Mesenchymal stem cell (in vitro differentiated cells and primary cell): ENCODE measurements around the gene GDPD4.

Source experiments
- DNase-seq: peaks from one replicate; pipeline ENCODE4 v3.0.0-alpha.2; 2013
- H2AFZ ChIP-seq: one replicate; pipeline ENCODE4 v1.6.1; 2013; ENCODE audit warnings: low read depth, mild to moderate bottlenecking, control low read depth, inconsistent platforms, low read length, moderate library complexity
- H2AK5ac ChIP-seq: 2 replicates; pipeline ENCODE4 v1.6.1; 2013; ENCODE audit warnings: low read length, moderate library complexity, mild to moderate bottlenecking, inconsistent platforms; ENCODE audit not compliant: severe bottlenecking
- H2BK120ac ChIP-seq: one replicate; pipeline ENCODE4 v1.6.1; 2013; ENCODE audit warnings: low read depth, mild to moderate bottlenecking, inconsistent platforms, low read length, moderate library complexity
- H2BK12ac ChIP-seq, 2 experiments: one replicate each; pipeline ENCODE4 v1.6.1; 2013; ENCODE audit warnings: inconsistent platforms in 2 of 2, low read length in 2 of 2, mild to moderate bottlenecking in 2 of 2, moderate library complexity in 2 of 2, control low read depth in 1 of 2
- H2BK15ac ChIP-seq: one replicate; pipeline ENCODE4 v1.6.1; 2013; ENCODE audit warnings: mild to moderate bottlenecking, low read depth, inconsistent platforms; ENCODE audit not compliant: poor library complexity, severe bottlenecking
- H2BK5ac ChIP-seq: 2 replicates; pipeline ENCODE4 v1.6.1; 2013; ENCODE audit warnings: low read depth, mild to moderate bottlenecking, low read length, control low read depth, inconsistent platforms; ENCODE audit not compliant: poor library complexity, severe bottlenecking
- H3K14ac ChIP-seq, 2 experiments: one replicate each; pipeline ENCODE4 v1.6.1; 2013; ENCODE audit warnings: inconsistent platforms in 2 of 2, low read length in 2 of 2, control low read depth in 1 of 2, mild to moderate bottlenecking in 1 of 2, moderate library complexity in 1 of 2
- H3K18ac ChIP-seq, 2 experiments: one replicate each; pipeline ENCODE4 v1.6.1; 2013; ENCODE audit warnings: inconsistent platforms in 2 of 2, low read length in 2 of 2, control low read depth in 1 of 2, low read depth in 1 of 2, mild to moderate bottlenecking in 1 of 2
- H3K23ac ChIP-seq, 2 experiments: one replicate each; pipeline ENCODE4 v1.6.1; 2013; ENCODE audit warnings: inconsistent platforms in 2 of 2, low read length in 2 of 2, mild to moderate bottlenecking in 2 of 2, moderate library complexity in 2 of 2, control low read depth in 1 of 2
- H3K27ac ChIP-seq: 2 replicates; pipeline ENCODE4 v1.5.1; 2013; ENCODE audit warnings: mild to moderate bottlenecking, moderate library complexity, low read length, control low read depth, inconsistent platforms; ENCODE audit not compliant: poor library complexity, severe bottlenecking
- H3K27me3 ChIP-seq, 2 experiments: 2 replicates each; pipeline versions ENCODE4 v1.6.1 to v1.7.0; 2013; ENCODE audit warnings: low read length in 2 of 2, mild to moderate bottlenecking in 2 of 2, moderate library complexity in 2 of 2, control low read depth in 1 of 2, inconsistent platforms in 1 of 2; ENCODE audit not compliant: control insufficient read depth in 1 of 2, insufficient read depth in 1 of 2
- H3K36me3 ChIP-seq, 2 experiments: 2 replicates each; pipeline versions ENCODE4 v1.6.1 to v1.7.0; 2013; ENCODE audit warnings: low read length in 2 of 2, control low read depth in 1 of 2, inconsistent platforms in 1 of 2, low read depth in 1 of 2, mild to moderate bottlenecking in 1 of 2; ENCODE audit not compliant: insufficient read depth in 2 of 2, control insufficient read depth in 1 of 2
- H3K4ac ChIP-seq, 2 experiments: one replicate each; pipeline ENCODE4 v1.6.1; 2013; ENCODE audit warnings: inconsistent platforms in 2 of 2, low read length in 2 of 2, mild to moderate bottlenecking in 2 of 2, moderate library complexity in 2 of 2, control low read depth in 1 of 2, low read depth in 1 of 2
- H3K4me1 ChIP-seq: 2 replicates; pipeline ENCODE4 v1.6.1; 2013; ENCODE audit warnings: low read depth, low read length, control low read depth; ENCODE audit not compliant: control insufficient read depth, insufficient read depth
- H3K4me2 ChIP-seq: 2 replicates; pipeline ENCODE4 v1.6.1; 2013; ENCODE audit warnings: low read length, mild to moderate bottlenecking, inconsistent platforms; ENCODE audit not compliant: poor library complexity, severe bottlenecking
- H3K4me3 ChIP-seq, 2 experiments: 2 replicates each; pipeline versions ENCODE4 v1.5.1 to v1.7.0; 2013; ENCODE audit warnings: low read length in 2 of 2, mild to moderate bottlenecking in 2 of 2, control low read depth in 1 of 2, low read depth in 1 of 2; ENCODE audit not compliant: insufficient read depth in 1 of 2
- H3K79me1 ChIP-seq: replicated peaks from 2 replicates; pipeline ENCODE4 v1.6.1; 2013; ENCODE audit warnings: mild to moderate bottlenecking, control low read depth, low read length, inconsistent platforms; ENCODE audit not compliant: poor library complexity, severe bottlenecking
- H3K9ac ChIP-seq: 2 replicates; pipeline ENCODE4 v1.7.0; 2013; ENCODE audit warnings: mild to moderate bottlenecking, low read length, moderate library complexity
- H3K9me3 ChIP-seq: 2 replicates; pipeline ENCODE4 v1.7.0; 2013; ENCODE audit warnings: mild to moderate bottlenecking, low read length; ENCODE audit not compliant: control insufficient read depth
- H4K8ac ChIP-seq: one replicate; pipeline ENCODE4 v1.6.1; 2013; ENCODE audit warnings: inconsistent platforms, mild to moderate bottlenecking, low read length, moderate library complexity
- H4K91ac ChIP-seq: one replicate; pipeline ENCODE4 v1.6.1; 2013; ENCODE audit warnings: mild to moderate bottlenecking, low read length, inconsistent platforms
- WGBS: methylation state at CpG from one replicate; pipeline ENCODE4 v1.1.7; 2013; ENCODE audit warnings: mixed read lengths; 5-methylcytosine and 5-hydroxymethylcytosine counted together

The GDPD4 gene

DNA sequence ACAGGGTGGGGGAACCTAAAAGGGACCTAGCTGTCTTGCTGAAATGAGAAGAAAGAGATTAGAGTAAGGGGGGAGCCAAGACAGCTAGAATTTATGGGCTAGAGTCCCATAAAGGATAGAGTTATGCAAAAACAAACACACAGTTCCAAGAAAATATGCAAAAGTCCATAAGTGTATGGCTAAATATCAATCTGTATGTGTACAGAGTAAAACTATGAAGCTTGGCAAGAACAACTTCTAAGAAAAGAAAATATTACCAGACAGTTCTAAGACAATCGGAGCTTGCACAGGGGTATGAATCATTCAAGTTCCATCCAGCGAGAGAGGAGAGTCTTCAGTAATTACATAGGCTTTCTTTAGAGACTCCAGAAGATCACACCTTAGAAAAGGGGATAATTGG lies 41.8 kb downstream of the GDPD4 start:
- Histone ChIP-seq H2AFZ (no peak overlapping the region), H3K9me3 (peaks cover 31% of the 10 kb centered on the region), H3K79me1 (no peaks in the 10 kb centered on the region), H4K8ac (no peak overlapping the region), H2BK120ac (no peak overlapping the region), H3K18ac (no peak overlapping the region), H3K36me3 (no peaks in the 10 kb centered on the region), H3K14ac (no peak overlapping the region), H2BK12ac (no peak overlapping the region), H4K91ac (no peak overlapping the region), H3K27ac (no peak overlapping the region), H3K27me3 (no peaks in the 10 kb centered on the region), H2AK5ac (no peak overlapping the region), H2BK5ac (no peak overlapping the region), H3K4ac (no peak overlapping the region), H3K4me1 (no peaks in the 10 kb centered on the region), H2BK15ac (no peak overlapping the region), H3K9ac (no peak overlapping the region), H3K4me3 (no peak overlapping the region), H3K23ac (no peak overlapping the region), H3K4me2 (no peak overlapping the region)
- DNase-seq, result no peak
- WGBS, result 69% methylated on average over 2 of the region's 2 CpGs

DNA sequence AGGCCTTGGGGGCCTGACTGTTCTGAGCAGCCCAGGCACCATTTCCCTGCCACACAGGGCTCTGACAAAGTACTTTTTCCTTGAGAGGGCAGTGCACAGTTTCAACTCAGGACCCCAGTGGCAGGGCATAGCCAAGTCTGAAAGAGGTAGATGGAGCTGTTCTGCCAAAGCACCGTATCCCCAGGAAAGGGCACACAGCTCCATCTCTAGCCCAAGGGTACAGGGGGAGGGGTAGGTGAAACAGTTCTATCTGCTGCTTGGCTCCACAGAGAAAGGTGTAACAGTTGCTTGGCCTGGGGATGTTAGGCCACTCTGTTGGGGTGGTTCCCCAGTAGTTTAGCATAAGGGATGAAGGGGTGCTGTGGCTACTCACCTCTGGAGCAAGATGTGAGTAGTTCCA lies 47.8 kb downstream of the GDPD4 start:
- H3K27me3 ChIP-seq, result no peaks in the 10 kb centered on the region
- 94% methylated on average over 1 of the region's 1 CpG for WGBS
- H3K27ac ChIP-seq, result no peak overlapping the region
- H3K4me1 ChIP-seq, result no peaks in the 10 kb centered on the region
- no peak overlapping the region for H2AK5ac ChIP-seq
- H4K91ac ChIP-seq, result no peak overlapping the region
- peak overlapping the region in 1 of 2 experiments; percentile 11 for H3K18ac ChIP-seq
- no peak for DNase-seq
- no peak overlapping the region for H3K4ac ChIP-seq
- peaks cover 10% of the 10 kb centered on the region for H3K9me3 ChIP-seq
- H2BK15ac ChIP-seq, result no peak overlapping the region
- no peak overlapping the region for H2BK120ac ChIP-seq
- H4K8ac ChIP-seq, result no peak overlapping the region
- H3K23ac ChIP-seq, result peak overlapping the region in 1 of 2 experiments; percentile 48
- no peaks in the 10 kb centered on the region for H3K79me1 ChIP-seq
- no peak overlapping the region for H2BK5ac ChIP-seq
- no peak overlapping the region for H3K4me3 ChIP-seq
- no peak overlapping the region for H2AFZ ChIP-seq
- peak overlapping the region in 1 of 2 experiments; percentile 59 for H3K14ac ChIP-seq
- no peak overlapping the region for H2BK12ac ChIP-seq
- H3K9ac ChIP-seq, result no peak overlapping the region
- H3K36me3 ChIP-seq, result no peaks in the 10 kb centered on the region
- no peak overlapping the region for H3K4me2 ChIP-seq

GRCh38 chr11:77252555-77253270 lies 48.8 kb downstream of the GDPD4 start:
- Histone ChIP-seq H4K91ac (no peak overlapping the region), H3K9ac (no peak overlapping the region), H3K9me3 (peaks cover 10% of the 10 kb centered on the region), H2AK5ac (no peak overlapping the region), H3K4ac (no peak overlapping the region), H3K18ac (no peak overlapping the region), H3K79me1 (no peaks in the 10 kb centered on the region), H2BK12ac (no peak overlapping the region), H2BK120ac (no peak overlapping the region), H2BK5ac (no peak overlapping the region), H2BK15ac (no peak overlapping the region), H3K23ac (no peak overlapping the region), H2AFZ (no peak overlapping the region), H3K4me3 (no peak overlapping the region), H3K27me3 (no peaks in the 10 kb centered on the region), H3K27ac (no peak overlapping the region), H3K4me2 (no peak overlapping the region), H3K36me3 (no peaks in the 10 kb centered on the region), H3K4me1 (no peaks in the 10 kb centered on the region), H3K14ac (no peak overlapping the region), H4K8ac (no peak overlapping the region)
- DNase-seq, result no peak
- WGBS, result 97% methylated on average over 3 of the region's 3 CpGs

- Histone ChIP-seq H3K9ac (no peak overlapping the region), H3K36me3 (no peaks in the 10 kb centered on the region), H3K4me1 (no peaks in the 10 kb centered on the region), H3K27me3 (no peaks in the 10 kb centered on the region), H4K8ac (no peak overlapping the region), H3K27ac (no peak overlapping the region), H3K4me3 (no peak overlapping the region), H2AK5ac (no peak overlapping the region), H3K18ac (no peak overlapping the region), H3K4me2 (no peak overlapping the region), H3K14ac (no peak overlapping the region), H2AFZ (no peak overlapping the region), H2BK5ac (no peak overlapping the region), H4K91ac (no peak overlapping the region), H2BK12ac (no peak overlapping the region), H3K4ac (no peak overlapping the region), H3K23ac (no peak overlapping the region), H2BK120ac (no peak overlapping the region), H3K79me1 (no peaks in the 10 kb centered on the region), H3K9me3 (peaks cover 10% of the 10 kb centered on the region), H2BK15ac (no peak overlapping the region)
- WGBS, result 17% methylated on average over 1 of the region's 1 CpG
- peak; percentile 76 for DNase-seq
Observed at GRCh38 chr11:77250881-77251640, 50.4 kb downstream of the GDPD4 start.
